ENCODE results near the gene REC114. TPM values are rescaled to one million over a fixed set of nuclear protein-coding genes. Genes with fewer than 3 reads are reported as not detected.

REC114 gene
- polyA plus RNA-seq, 1 experiment = not detected

DNA sequence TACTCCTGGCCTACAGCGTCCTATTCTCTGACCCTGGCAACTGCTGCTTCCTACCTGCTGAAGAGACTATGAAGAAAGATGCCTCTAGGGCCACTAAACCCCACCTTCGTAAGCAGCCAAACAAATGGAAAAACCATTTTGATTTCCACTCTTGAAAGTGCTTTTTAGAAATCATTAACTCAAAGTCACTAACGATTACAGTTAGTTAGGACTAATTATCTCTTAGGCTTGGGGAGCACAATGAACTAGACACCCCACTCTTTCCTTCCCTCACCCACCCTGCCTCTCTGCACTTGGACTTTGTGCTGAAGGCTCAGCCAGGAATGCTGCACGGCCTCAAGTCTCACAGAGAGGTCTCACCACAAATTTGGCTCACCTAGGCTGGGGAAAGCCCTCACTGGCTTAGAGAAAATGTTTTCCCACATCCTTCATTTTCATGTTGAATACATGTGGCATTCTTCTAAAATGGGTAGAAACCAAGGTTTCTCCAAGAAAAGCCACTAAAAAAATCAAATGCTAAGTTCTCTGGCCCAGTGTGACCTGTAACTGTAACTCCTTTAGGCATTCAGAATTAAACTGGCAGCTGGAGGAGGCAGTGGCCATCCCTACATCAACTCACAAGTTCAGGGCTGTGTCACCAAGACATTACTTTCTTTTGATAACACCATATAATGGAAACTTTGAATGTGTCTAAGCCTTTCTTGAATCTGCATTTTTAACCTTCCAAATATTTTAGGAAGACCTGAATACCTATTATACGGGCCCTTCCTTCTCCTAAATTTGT, 143.1 kb downstream of the REC114 start:
- Histone ChIP-seq H3K27me3 (ENCODE audit: control insufficient read depth, insufficient read depth, low read length) (no peaks in the 10 kb centered on the region), H3K4me3 (ENCODE audit: low read depth, low read length) (no peak overlapping the region), H3K36me3 (ENCODE audit: control insufficient read depth, insufficient read depth, low read length) (peaks cover 20% of the 10 kb centered on the region)
- ChIA-PET CTCF (interaction anchor here (0.8 to 1.4 kb wide), 3 partner anchors 10 to 119 kb away, joined by 3 to 5 read pairs (median 4); no protein-coding TSS in a partner anchor), POLR2A (no interaction called here)
- no peak for DNase-seq (ENCODE audit: low read depth)
- TF ChIP-seq, protein P1, sequence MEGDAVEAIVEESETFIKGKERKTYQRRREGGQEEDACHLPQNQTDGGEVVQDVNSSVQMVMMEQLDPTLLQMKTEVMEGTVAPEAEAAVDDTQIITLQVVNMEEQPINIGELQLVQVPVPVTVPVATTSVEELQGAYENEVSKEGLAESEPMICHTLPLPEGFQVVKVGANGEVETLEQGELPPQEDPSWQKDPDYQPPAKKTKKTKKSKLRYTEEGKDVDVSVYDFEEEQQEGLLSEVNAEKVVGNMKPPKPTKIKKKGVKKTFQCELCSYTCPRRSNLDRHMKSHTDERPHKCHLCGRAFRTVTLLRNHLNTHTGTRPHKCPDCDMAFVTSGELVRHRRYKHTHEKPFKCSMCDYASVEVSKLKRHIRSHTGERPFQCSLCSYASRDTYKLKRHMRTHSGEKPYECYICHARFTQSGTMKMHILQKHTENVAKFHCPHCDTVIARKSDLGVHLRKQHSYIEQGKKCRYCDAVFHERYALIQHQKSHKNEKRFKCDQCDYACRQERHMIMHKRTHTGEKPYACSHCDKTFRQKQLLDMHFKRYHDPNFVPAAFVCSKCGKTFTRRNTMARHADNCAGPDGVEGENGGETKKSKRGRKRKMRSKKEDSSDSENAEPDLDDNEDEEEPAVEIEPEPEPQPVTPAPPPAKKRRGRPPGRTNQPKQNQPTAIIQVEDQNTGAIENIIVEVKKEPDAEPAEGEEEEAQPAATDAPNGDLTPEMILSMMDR (IDR thresholded peaks at IDR 0.05; ENCODE audit: insufficient read depth, low read depth, low read length) = no peak

DNA sequence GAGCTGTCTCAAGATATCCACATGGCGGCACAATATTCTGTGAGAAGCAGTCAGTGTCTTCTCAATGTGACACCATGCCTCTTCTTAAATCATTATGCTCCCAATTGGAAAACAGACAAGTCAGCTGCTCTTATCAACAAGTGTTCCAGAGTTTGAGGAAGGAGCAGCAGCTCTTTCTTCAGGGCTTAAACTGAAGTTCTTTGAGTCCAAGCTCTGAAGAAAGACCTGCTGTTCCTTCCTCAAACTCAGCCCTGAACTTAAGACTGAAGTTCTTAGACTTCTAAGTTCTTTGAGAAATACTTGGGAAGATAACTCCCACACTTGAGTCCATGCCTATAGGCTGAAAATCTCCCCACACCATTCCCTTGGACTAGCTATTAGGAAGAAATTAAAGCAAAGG, 146.8 kb downstream of the REC114 start:
- no peak for DNase-seq (ENCODE audit: low read depth)
- H3K36me3 ChIP-seq (ENCODE audit: control insufficient read depth, insufficient read depth, low read length) = peaks cover 7% of the 10 kb centered on the region; the same call in 1 of the 2 replicates
- ChIA-PET POLR2A (no interaction called here), CTCF (interaction anchor here (0.9 to 1.2 kb wide), 3 partner anchors 9 to 47 kb away, joined by 3 read pairs; no protein-coding TSS in a partner anchor)
- H3K4me3 ChIP-seq (ENCODE audit: low read depth, low read length) = no peak overlapping the region
- no peaks in the 10 kb centered on the region for H3K27me3 ChIP-seq (ENCODE audit: control insufficient read depth, insufficient read depth, low read length)
- TF ChIP-seq, protein P1 (IDR thresholded peaks at IDR 0.05; ENCODE audit: insufficient read depth, low read depth, low read length) = no peak

DNA sequence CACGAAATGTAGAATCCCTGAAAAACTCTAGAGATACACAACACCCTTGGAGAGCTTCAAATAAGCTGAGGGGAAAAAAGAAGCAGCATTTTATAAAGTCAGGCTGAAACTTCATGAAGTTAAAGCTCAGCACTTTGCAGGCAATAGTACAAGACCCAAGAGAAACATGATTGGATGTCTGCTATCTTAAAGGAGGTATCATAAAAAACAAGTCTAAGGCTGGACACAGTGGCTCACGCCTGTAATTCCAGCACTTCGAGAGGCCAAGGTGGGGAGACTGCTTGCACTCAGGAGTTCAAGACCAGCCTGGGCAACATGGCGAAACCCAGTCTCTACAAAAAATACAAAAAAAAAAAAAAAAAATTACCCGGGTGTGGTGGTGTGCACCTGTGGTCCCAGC, 147.3 kb downstream of the REC114 start:
- TF ChIP-seq, protein P1 (IDR thresholded peaks at IDR 0.05; ENCODE audit: insufficient read depth, low read depth, low read length) = no peak
- ChIA-PET CTCF (interaction anchor here (1.0 to 1.2 kb wide), 2 partner anchors 9 to 46 kb away, joined by 3 read pairs; no protein-coding TSS in a partner anchor), POLR2A (no interaction called here)
- Histone ChIP-seq H3K4me3 (ENCODE audit: low read depth, low read length) (no peak overlapping the region), H3K27me3 (ENCODE audit: control insufficient read depth, insufficient read depth, low read length) (no peaks in the 10 kb centered on the region), H3K36me3 (ENCODE audit: control insufficient read depth, insufficient read depth, low read length) (peaks cover 7% of the 10 kb centered on the region; the same call in 1 of the 2 replicates)
- DNase-seq (ENCODE audit: low read depth) = no peak

DNA sequence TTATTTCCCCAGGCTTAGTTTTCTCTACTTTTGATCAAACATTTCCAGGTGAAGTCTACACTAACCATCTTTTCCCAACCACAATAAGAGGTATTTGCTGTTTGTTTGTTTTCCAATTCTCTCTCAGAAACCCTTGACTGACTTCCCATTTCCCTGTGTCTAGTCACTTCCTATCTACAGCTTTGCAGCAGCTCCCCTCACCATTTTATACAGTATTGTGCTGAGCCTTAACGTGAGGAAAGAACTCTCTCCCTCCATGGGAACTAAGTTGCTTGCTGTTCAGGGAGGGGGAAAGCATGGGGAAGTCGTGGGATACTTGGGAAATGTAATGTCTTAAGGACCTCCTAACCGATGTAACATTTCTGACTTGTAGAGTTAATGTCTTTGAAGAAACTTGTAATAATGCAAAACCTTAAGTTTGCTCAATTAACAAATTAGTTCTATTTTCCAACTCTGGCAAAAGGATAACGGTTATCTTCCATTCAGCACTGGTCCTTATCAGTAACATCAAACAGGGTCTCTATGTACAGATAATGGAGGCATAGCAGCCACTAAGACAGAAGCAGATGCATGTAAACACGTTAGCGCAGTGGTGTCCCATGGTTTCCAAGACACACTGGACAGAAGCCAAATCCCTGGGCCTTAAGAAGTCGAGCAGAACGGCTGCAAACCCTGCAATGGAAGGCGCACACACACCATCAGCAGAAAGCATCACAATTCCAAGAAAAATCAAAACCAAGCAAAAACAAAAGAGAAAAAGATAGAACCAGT, 150.5 kb downstream of the REC114 start:
- TF ChIP-seq, protein P1 (IDR thresholded peaks at IDR 0.05; ENCODE audit: insufficient read depth, low read depth, low read length) = no peak
- Histone ChIP-seq H3K36me3 (ENCODE audit: control insufficient read depth, insufficient read depth, low read length) (0 out of 2 replicates have a peak, but pooled peaks cover 2% of the 10 kb centered on the region), H3K27me3 (ENCODE audit: control insufficient read depth, insufficient read depth, low read length) (no peaks in the 10 kb centered on the region), H3K4me3 (ENCODE audit: low read depth, low read length) (no peak overlapping the region)
- no peak for DNase-seq (ENCODE audit: low read depth)
- ChIA-PET POLR2A (no interaction called here), CTCF (no interaction called here)

DNA sequence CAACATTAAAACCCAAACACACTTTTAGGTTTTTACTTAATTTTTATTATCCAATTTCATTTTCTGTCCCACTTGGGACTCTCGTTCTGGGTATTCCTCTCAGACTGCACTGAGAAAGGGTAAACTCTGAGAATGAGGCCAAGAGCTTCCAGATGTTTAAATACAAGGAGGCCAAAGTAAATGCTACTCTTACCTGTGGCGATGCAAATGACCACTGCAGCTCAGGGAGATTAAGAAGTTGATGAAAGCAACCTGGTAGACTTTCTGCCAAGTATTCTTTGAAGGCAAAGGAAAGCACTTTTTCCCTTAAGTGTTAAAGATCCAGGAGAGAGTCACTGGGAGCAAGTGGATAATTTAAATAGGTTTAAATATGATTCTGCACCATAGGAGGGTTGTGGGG, 151.1 kb downstream of the REC114 start:
- CTCF ChIA-PET = no interaction called here

More for the DNA sequence above, 151.1 kb downstream of the REC114 start:
- H3K4me3 ChIP-seq (ENCODE audit: low read depth, low read length) = no peak overlapping the region
- TF ChIP-seq, protein P1 (IDR thresholded peaks at IDR 0.05; ENCODE audit: insufficient read depth, low read depth, low read length) = no peak
- H3K36me3 ChIP-seq (ENCODE audit: control insufficient read depth, insufficient read depth, low read length) = 0 out of 2 replicates have a peak, but pooled peaks cover 2% of the 10 kb centered on the region
- no peaks in the 10 kb centered on the region for H3K27me3 ChIP-seq (ENCODE audit: control insufficient read depth, insufficient read depth, low read length)
- POLR2A ChIA-PET = no interaction called here
- DNase-seq (ENCODE audit: low read depth) = no peak
